IgD-negative memory B cell (primary cell): ENCODE measurements around the gene UPB1. TPM values are rescaled to one million over a fixed set of nuclear protein-coding genes. Genes with fewer than 3 reads are reported as not detected.
"Not testable (repeated sequence)": the region's sequence is repeated elsewhere in the genome, so short reads cannot be mapped to it uniquely, and the experiment has no call there.

Experiments
- H3K27ac Mint-ChIP-seq, 3 donors: one replicate each; pipeline ENCODE4 v1.8.0; 2020 to 2022; ENCODE audit warnings: mild to moderate bottlenecking in 3 of 3, mixed read lengths in 3 of 3, moderate library complexity in 1 of 3
- H3K27me3 Mint-ChIP-seq: one replicate; pipeline ENCODE4 v1.8.0; 2021; ENCODE audit warnings: mixed read lengths
- H3K36me3 Mint-ChIP-seq: one replicate; pipeline ENCODE4 v1.8.0; 2020; ENCODE audit warnings: mild to moderate bottlenecking, mixed read lengths
- H3K4me1 Mint-ChIP-seq, 3 donors: one replicate each; pipeline ENCODE4 v1.8.0; 2020 to 2022; ENCODE audit warnings: mixed read lengths in 3 of 3, mild to moderate bottlenecking in 1 of 3
- H3K4me3 Mint-ChIP-seq, 4 donors: one replicate each; pipeline ENCODE4 v1.8.0; 2020 to 2022; ENCODE audit warnings: mild to moderate bottlenecking in 4 of 4, mixed read lengths in 4 of 4, moderate library complexity in 3 of 4
- H3K9me3 Mint-ChIP-seq, 3 donors: one replicate each; pipeline ENCODE4 v1.8.0; 2020 to 2021; ENCODE audit warnings: mixed read lengths in 3 of 3, mild to moderate bottlenecking in 1 of 3
- polyA plus RNA-seq: library from polyadenylated mRNA; unstranded; fragments of 300-500 nt; fragmentation: Illumina TruSeq; gene quantifications from one replicate; pipeline ENCODE4 v1.2.3, GENCODE V29; 2021

UPB1 gene
- polyA plus RNA-seq, 1 donor from 2014 or later = not detected

GRCh38 chr22:24548812-24549211 is 53.7 kb downstream of the UPB1 start:
- Mint-ChIP-seq H3K9me3 (no peaks in the 10 kb centered on the region), H3K27ac (peak overlapping the region in 2 of 3 donors; percentile 28 to 53), H3K4me1 (peaks cover 24 to 41% (median 41%) of the 10 kb centered on the region in 3 donors), H3K36me3 (peaks cover 2% of the 10 kb centered on the region), H3K27me3 (no peaks in the 10 kb centered on the region), H3K4me3 (peak overlapping the region in 3 of 4 donors; percentile 32 to 65 (median 60))

- H3K9me3 Mint-ChIP-seq = no peaks in the 10 kb centered on the region
- H3K4me1 Mint-ChIP-seq = peaks cover 27 to 41% (median 41%) of the 10 kb centered on the region in 3 donors
- peak overlapping the region in 2 of 3 donors; percentile 62 to 69 for H3K27ac Mint-ChIP-seq
- peak overlapping the region in 3 of 4 donors; percentile 70 to 89 (median 85) for H3K4me3 Mint-ChIP-seq
- peaks cover 2% of the 10 kb centered on the region for H3K36me3 Mint-ChIP-seq
- no peaks in the 10 kb centered on the region for H3K27me3 Mint-ChIP-seq
Measured at GRCh38 chr22:24550028-24550901, 55.1 kb downstream of the UPB1 start.

- Mint-ChIP-seq H3K4me1 (peaks cover 28 to 44% (median 44%) of the 10 kb centered on the region in 3 donors), H3K27ac (peak overlapping the region; percentile 3 to 69 (median 62)), H3K4me3 (peak overlapping the region; percentile 38 to 100 (median 94)), H3K9me3 (no peaks in the 10 kb centered on the region), H3K36me3 (peaks cover 2% of the 10 kb centered on the region), H3K27me3 (no peaks in the 10 kb centered on the region)
Measured at GRCh38 chr22:24550902-24551435, 55.8 kb downstream of the UPB1 start.

- not testable (repeated sequence) for H3K9me3 Mint-ChIP-seq, H3K36me3 Mint-ChIP-seq, H3K27me3 Mint-ChIP-seq
- H3K4me1 Mint-ChIP-seq = peaks cover 29 to 54% (median 52%) of the 10 kb centered on the region in 3 donors
- H3K4me3 Mint-ChIP-seq = peak overlapping the region; percentile 97 to 100 (median 98)
- H3K27ac Mint-ChIP-seq = peak overlapping the region; percentile 11 to 95 (median 79)
Measured at GRCh38 chr22:24552503-24553286, 57.6 kb downstream of the UPB1 start.

GRCh38 chr22:24553597-24554312 is 58.6 kb downstream of the UPB1 start:
- peak overlapping the region; percentile 97 to 100 (median 98) for H3K4me3 Mint-ChIP-seq
- peaks cover 39 to 60% (median 55%) of the 10 kb centered on the region in 3 donors for H3K4me1 Mint-ChIP-seq
- no peaks in the 10 kb centered on the region for H3K9me3 Mint-ChIP-seq
- no peaks in the 10 kb centered on the region for H3K27me3 Mint-ChIP-seq
- H3K36me3 Mint-ChIP-seq = no peaks in the 10 kb centered on the region
- peak overlapping the region; percentile 79 to 98 (median 95) for H3K27ac Mint-ChIP-seq

- no peaks in the 10 kb centered on the region for H3K9me3 Mint-ChIP-seq
- peak within 1 kb of the TSS; percentile 97 to 100 (median 98) for H3K4me3 Mint-ChIP-seq
- peaks cover 47 to 67% (median 58%) of the 10 kb centered on the region in 3 donors for H3K4me1 Mint-ChIP-seq
- no peaks in the 10 kb centered on the region for H3K36me3 Mint-ChIP-seq
- no peaks in the 10 kb centered on the region for H3K27me3 Mint-ChIP-seq
- peak within 1 kb of the TSS; percentile 95 to 98 (median 98) for H3K27ac Mint-ChIP-seq
Measured at GRCh38 chr22:24554313-24555164, 59.4 kb downstream of the UPB1 start, which contains the start of gene GUCD1. TSS of gene GUCD1 (minus strand) at chr22:24555138. CDS start at chr22:24554991, 147 bp downstream.

GRCh38 chr22:24555165-24556039 is 60.3 kb downstream of the UPB1 start, which contains the start of gene SNRPD3:
TSS of gene SNRPD3 (plus strand) at chr22:24555999. CDS start at chr22:24557675, 1,676 bp downstream.
- H3K27me3 Mint-ChIP-seq = no peaks in the 10 kb centered on the region
- no peaks in the 10 kb centered on the region for H3K9me3 Mint-ChIP-seq
- peaks cover 47 to 66% (median 57%) of the 10 kb centered on the region in 3 donors for H3K4me1 Mint-ChIP-seq
- H3K4me3 Mint-ChIP-seq = peak within 1 kb of the TSS; percentile 97 to 100 (median 98)
- no peaks in the 10 kb centered on the region for H3K36me3 Mint-ChIP-seq
- H3K27ac Mint-ChIP-seq = peak within 1 kb of the TSS; percentile 95 to 98 (median 98)

- H3K9me3 Mint-ChIP-seq = no peaks in the 10 kb centered on the region
- peak overlapping the region in 3 of 4 donors; percentile 7 to 98 (median 58) for H3K4me3 Mint-ChIP-seq
Measured at GRCh38 chr22:24559471-24559870, 64.3 kb downstream of the UPB1 start.

GRCh38 chr22:24563246-24563645 is 68.1 kb downstream of the UPB1 start:
- Mint-ChIP-seq H3K9me3 (no peaks in the 10 kb centered on the region), H3K4me3 (no peak overlapping the region), H3K27me3 (no peaks in the 10 kb centered on the region), H3K27ac (no peak overlapping the region), H3K4me1 (peaks cover 17 to 38% (median 33%) of the 10 kb centered on the region in 3 donors), H3K36me3 (no peaks in the 10 kb centered on the region)

More at GRCh38 chr22:24559471-24559870, 64.3 kb downstream of the UPB1 start:
- H3K4me1 Mint-ChIP-seq = peaks cover 31 to 47% (median 35%) of the 10 kb centered on the region in 3 donors
- H3K36me3 Mint-ChIP-seq = no peaks in the 10 kb centered on the region
- no peak overlapping the region for H3K27ac Mint-ChIP-seq
- H3K27me3 Mint-ChIP-seq = no peaks in the 10 kb centered on the region

GRCh38 chr22:24564376-24565058 is 69.4 kb downstream of the UPB1 start:
- Mint-ChIP-seq H3K9me3 (no peaks in the 10 kb centered on the region), H3K4me1 (peaks cover 4 to 25% (median 21%) of the 10 kb centered on the region in 3 donors), H3K36me3 (peaks cover 4% of the 10 kb centered on the region), H3K27me3 (no peaks in the 10 kb centered on the region), H3K27ac (peak overlapping the region in 1 of 3 donors; percentile 71), H3K4me3 (no peak overlapping the region)

GRCh38 chr22:24565077-24565476 is 69.9 kb downstream of the UPB1 start:
- Mint-ChIP-seq H3K4me3 (peak overlapping the region in 2 of 4 donors; percentile 45 to 57), H3K9me3 (no peaks in the 10 kb centered on the region), H3K36me3 (peaks cover 4% of the 10 kb centered on the region), H3K27ac (no peak overlapping the region), H3K4me1 (peaks cover 0 to 22% (median 18%) of the 10 kb centered on the region in 3 donors), H3K27me3 (no peaks in the 10 kb centered on the region)

- Mint-ChIP-seq H3K9me3 (no peaks in the 10 kb centered on the region), H3K4me3 (no peak overlapping the region), H3K27ac (peak overlapping the region in 1 of 3 donors; percentile 50), H3K36me3 (peaks cover 4% of the 10 kb centered on the region), H3K4me1 (peaks cover 0 to 21% (median 18%) of the 10 kb centered on the region in 3 donors), H3K27me3 (no peaks in the 10 kb centered on the region)
Measured at GRCh38 chr22:24566899-24567511, 71.9 kb downstream of the UPB1 start.
